SW480 (cell line): ENCODE results near the gene CCL21.
A peak's percentile ranks its signal among the peaks of the same experiment; 100 is the strongest.
"Not testable (repeated sequence)": the region's sequence is repeated elsewhere in the genome, so short reads cannot be mapped to it uniquely, and the experiment has no call there.

Experiments
- DNase-seq: peaks from one replicate; pipeline ENCODE4 v3.0.0-alpha.2; 2016; ENCODE audit warnings: low spot score

The CCL21 gene

GRCh38 chr9:34710023-34710422 is at the start of gene CCL21:
Gene CCL21 (minus strand): TSS chr9:34710136. CDS start chr9:34710066, 70 bp downstream.
- DNase-seq = no peak

- no peak for DNase-seq
These were observed 49.6 kb upstream of the CCL21 start for GRCh38 chr9:34759432-34760134.

GRCh38 chr9:34750320-34750719 is 40.4 kb upstream of the CCL21 start:
- not testable (repeated sequence) for DNase-seq

GRCh38 chr9:34746526-34746925 is 36.6 kb upstream of the CCL21 start:
- DNase-seq = no peak

- DNase-seq = peak; percentile 31
These were observed 34.6 kb upstream of the CCL21 start for GRCh38 chr9:34744295-34745221.

GRCh38 chr9:34742710-34743109 is 32.8 kb upstream of the CCL21 start:
- no peak for DNase-seq

- DNase-seq = no peak
These were observed 31.7 kb upstream of the CCL21 start for GRCh38 chr9:34741628-34742027.

- DNase-seq = not testable (repeated sequence)
These were observed 30.2 kb upstream of the CCL21 start for GRCh38 chr9:34740176-34740575.

GRCh38 chr9:34737677-34738260 is 27.8 kb upstream of the CCL21 start:
- no peak for DNase-seq

GRCh38 chr9:34734720-34735119 is 24.8 kb upstream of the CCL21 start:
- no peak for DNase-seq

GRCh38 chr9:34732886-34733285 is 22.9 kb upstream of the CCL21 start:
- no peak for DNase-seq

- no peak for DNase-seq
These were observed 22.5 kb upstream of the CCL21 start for GRCh38 chr9:34732478-34732877.

- DNase-seq = no peak
These were observed 13.2 kb upstream of the CCL21 start for GRCh38 chr9:34723141-34723540.

- DNase-seq = not testable (repeated sequence)
These were observed 9.8 kb upstream of the CCL21 start for GRCh38 chr9:34719769-34720025.

GRCh38 chr9:34719021-34719768 is 9.3 kb upstream of the CCL21 start:
- no peak for DNase-seq

GRCh38 chr9:34717996-34718614 is 8.2 kb upstream of the CCL21 start:
- no peak for DNase-seq

- DNase-seq = no peak
These were observed 6.8 kb upstream of the CCL21 start for GRCh38 chr9:34716711-34717110.

- DNase-seq = no peak
These were observed 5.8 kb upstream of the CCL21 start for GRCh38 chr9:34715639-34716215.

GRCh38 chr9:34714007-34714406 is 4.1 kb upstream of the CCL21 start:
- DNase-seq = no peak

GRCh38 chr9:34712140-34712539 is 2.2 kb upstream of the CCL21 start:
- no peak for DNase-seq

GRCh38 chr9:34709196-34709978 is 549 bp downstream of the CCL21 start:
- no peak for DNase-seq
